GM12878 (cell line): Measurements from ENCODE around the gene NLGN2. TPM values are rescaled to one million over a fixed set of nuclear protein-coding genes. Genes with fewer than 3 reads are reported as not detected.

Experiments used
- CBX3 ChIP-seq: fragments of 200-600 bp; sonication (generic); IDR thresholded peaks from 2 replicates; pipeline ENCODE4 v1.6.1; 2016; ENCODE audit warnings: low read depth, borderline replicate concordance
- CTCF ChIP-seq, 3 experiments: IDR thresholded peaks in 2 of 3; conservative IDR thresholded peaks in 1 of 3; 2 replicates each; pipeline ENCODE4 v1.5.1; 2011; ENCODE audit warnings: low read depth in 3 of 3, low read length in 3 of 3, mild to moderate bottlenecking in 3 of 3, control low read depth in 2 of 3, moderate library complexity in 2 of 3, inconsistent platforms in 1 of 3, mixed read lengths in 1 of 3; ENCODE audit not compliant: control insufficient read depth in 2 of 3, insufficient read depth in 1 of 3; ENCODE audit errors: extremely low read depth in 1 of 3
- E2F8 ChIP-seq: fragments of 450-650 bp; IDR thresholded peaks from 2 replicates; pipeline ENCODE4 v1.6.1; 2018; ENCODE audit warnings: mild to moderate bottlenecking, low read depth, moderate library complexity; ENCODE audit not compliant: partially characterized antibody
- EED ChIP-seq: sonication (generic); IDR thresholded peaks from 2 replicates; pipeline ENCODE4 v1.6.1; 2016; ENCODE audit warnings: antibody characterized with exemption, low read depth
- IRF4 ChIP-seq: IDR thresholded peaks from 2 replicates; pipeline ENCODE4 v1.6.1; 2011; ENCODE audit warnings: low read depth, low read length
- KLF5 ChIP-seq: fragments of 450-650 bp; IDR thresholded peaks from 2 replicates; pipeline ENCODE4 v1.6.1; 2014; ENCODE audit warnings: mild to moderate bottlenecking; ENCODE audit not compliant: partially characterized antibody
- POLR2AphosphoS5 ChIP-seq: IDR thresholded peaks from 2 replicates; pipeline ENCODE4 v1.6.1; 2011; ENCODE audit warnings: mild to moderate bottlenecking, low read length, inconsistent platforms
- SMC3 ChIP-seq: IDR thresholded peaks from 2 replicates; pipeline ENCODE4 v1.6.1; 2011; ENCODE audit warnings: low read length, improper control_type of control experiment, borderline replicate concordance
- TAF1 ChIP-seq: IDR thresholded peaks from 2 replicates; pipeline ENCODE4 v1.6.1; 2011; ENCODE audit warnings: mild to moderate bottlenecking, low read depth, low read length, borderline replicate concordance
- TCF12 ChIP-seq: IDR thresholded peaks from 2 replicates; pipeline ENCODE4 v1.6.1; 2011; ENCODE audit warnings: low read depth, mild to moderate bottlenecking, low read length
- WRNIP1 ChIP-seq: IDR thresholded peaks from 2 replicates; pipeline ENCODE4 v1.6.1; 2011; ENCODE audit warnings: low read depth, low read length, improper control_type of control experiment, borderline replicate concordance
- YBX1 ChIP-seq: fragments of 450-650 bp; IDR thresholded peaks from 2 replicates; pipeline ENCODE4 v1.6.1; 2016; ENCODE audit warnings: antibody characterized with exemption
- YY1 ChIP-seq: IDR thresholded peaks from 2 replicates; pipeline ENCODE4 v1.6.1; 2011; ENCODE audit warnings: low read depth, mild to moderate bottlenecking, low read length
- ZBED1 ChIP-seq: IDR thresholded peaks from 2 replicates; pipeline ENCODE4 v1.6.1; 2016; ENCODE audit warnings: borderline replicate concordance
- ZNF217 ChIP-seq: fragments of 450-650 bp; IDR thresholded peaks from 2 replicates; pipeline ENCODE4 v1.6.1; 2017; ENCODE audit warnings: antibody characterized with exemption, mild to moderate bottlenecking
- polyA plus RNA-seq, 11 experiments: library from polyadenylated mRNA; depleted of rRNA in 4 of 11; unstranded in 6 of 11; stranded (reverse) in 5 of 11; fragments of >200 nt; fragmentation: Nextera tagmentation in 4 of 11; fragmentation: Illumina TruSeq in 1 of 11; extraction: Ambion mirVana in 4 of 11; extraction: Trizol in 1 of 11; gene quantifications; 1 replicate in 1 of 11; 2 replicates in 10 of 11; pipeline versions ENCODE4 v1.2.1 to v1.2.3, GENCODE V29; 2011 to 2016; ENCODE audit warnings: inconsistent platforms in 2 of 11, missing spikeins in 2 of 11, low read depth in 1 of 11
- total RNA-seq, 4 experiments: library from RNA; depleted of rRNA in 3 of 4; stranded (reverse); fragments of >200 nt in 3 of 4; fragmentation: Illumina TruSeq in 1 of 4; extraction: Trizol in 1 of 4; gene quantifications; 2 replicates each; pipeline versions ENCODE4 v1.2.1 to v1.2.3, GENCODE V29; 2013 to 2021
- TF ChIP-seq, protein P1 (sequence below): fragments of 150-350 bp; IDR thresholded peaks from 2 replicates; pipeline ENCODE4 v1.6.1; 2014; ENCODE audit warnings: mild to moderate bottlenecking, low read depth, low read length
- TF ChIP-seq, protein P2 (sequence below): fragments of 450-650 bp; IDR thresholded peaks from 2 replicates; pipeline ENCODE4 v1.6.1; 2017; ENCODE audit warnings: antibody characterized with exemption, mild to moderate bottlenecking, moderate library complexity
- TF ChIP-seq, protein P3 (sequence below): IDR thresholded peaks from 2 replicates; pipeline ENCODE4 v1.6.1; 2012; ENCODE audit warnings: low read depth, low read length, improper control_type of control experiment

NLGN2 gene
- total and polyA plus RNA-seq, 10 of the 15 experiments (the other 5 are each of a cell fraction or from before 2014, with no cell fraction given): 0.02 to 0.87 (median 0.11) TPM; not detected in 2

DNA sequence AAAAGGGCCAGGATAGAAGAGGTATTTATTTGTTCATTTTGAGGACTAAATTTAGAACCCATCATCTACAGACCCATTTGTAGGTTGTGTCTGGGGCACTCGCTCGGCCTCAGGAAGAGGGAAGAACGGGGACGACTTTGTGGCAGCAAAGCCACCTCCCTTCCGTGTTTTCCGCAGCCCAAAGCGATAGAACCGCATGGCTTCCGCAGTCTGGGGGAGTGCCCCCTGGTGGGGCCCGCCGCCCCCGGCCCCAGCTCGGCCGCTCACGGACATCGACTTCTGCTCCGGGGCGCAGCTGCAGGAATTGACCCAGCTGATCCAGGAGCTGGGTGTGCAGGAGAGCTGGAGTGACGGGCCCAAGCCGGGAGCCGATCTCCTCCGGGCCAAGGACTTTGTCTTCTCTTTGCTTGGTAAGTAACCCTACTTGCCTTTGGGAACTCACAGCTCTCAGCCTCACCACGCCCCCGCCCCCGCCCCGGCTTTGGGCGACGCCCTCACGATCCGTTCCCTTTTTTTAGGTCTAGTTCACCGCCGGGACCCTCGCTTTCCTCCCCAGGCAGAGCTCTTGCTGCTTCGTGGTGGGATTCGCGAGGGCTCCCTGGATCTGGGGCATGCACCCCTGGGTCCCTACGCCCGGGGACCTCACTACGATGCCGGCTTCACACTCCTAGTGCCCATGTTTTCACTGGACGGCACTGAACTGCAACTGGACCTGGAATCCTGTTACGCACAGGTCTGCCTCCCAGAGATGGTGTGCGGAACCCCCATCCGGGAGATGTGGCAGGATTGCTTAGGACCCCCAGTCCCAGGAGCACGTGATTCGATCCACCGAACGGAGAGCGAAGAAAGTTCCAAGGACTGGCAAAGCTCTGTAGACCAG lies 28.3 kb downstream of the NLGN2 start (continued):
- TF ChIP-seq CTCF (IDR thresholded peaks at IDR 0.05 in 2 of 3, conservative IDR thresholded peaks at IDR 0.05 in 1 of 3; ENCODE audit: control insufficient read depth in 2 of 3, extremely low read depth in 1 of 3, insufficient read depth in 1 of 3, low read depth in 3 of 3, low read length in 3 of 3) (peak; percentile 20 to 37 (median 34); a peak in 2 of 6 replicates), YBX1 (no peak), E2F8 (no peak), CBX3 (no peak), EED (0 out of 2 replicates have a peak, but pooled peaks have one; percentile 19), WRNIP1 (no peak), POLR2AphosphoS5 (peak; percentile 39; the same call in 1 of the 2 replicates), IRF4 (no peak), TAF1 (0 out of 2 replicates have a peak, but pooled peaks have one; percentile 15), ZNF217 (no peak), YY1 (peak; percentile 16; the same call in 1 of the 2 replicates), SMC3 (peak; percentile 23; the same call in 1 of the 2 replicates), ZBED1 (0 out of 2 replicates have a peak, but pooled peaks have one; percentile 17), TCF12 (no peak; the same call in 1 of the 2 replicates), KLF5 (peak; percentile 14)
- TF ChIP-seq, protein P1, sequence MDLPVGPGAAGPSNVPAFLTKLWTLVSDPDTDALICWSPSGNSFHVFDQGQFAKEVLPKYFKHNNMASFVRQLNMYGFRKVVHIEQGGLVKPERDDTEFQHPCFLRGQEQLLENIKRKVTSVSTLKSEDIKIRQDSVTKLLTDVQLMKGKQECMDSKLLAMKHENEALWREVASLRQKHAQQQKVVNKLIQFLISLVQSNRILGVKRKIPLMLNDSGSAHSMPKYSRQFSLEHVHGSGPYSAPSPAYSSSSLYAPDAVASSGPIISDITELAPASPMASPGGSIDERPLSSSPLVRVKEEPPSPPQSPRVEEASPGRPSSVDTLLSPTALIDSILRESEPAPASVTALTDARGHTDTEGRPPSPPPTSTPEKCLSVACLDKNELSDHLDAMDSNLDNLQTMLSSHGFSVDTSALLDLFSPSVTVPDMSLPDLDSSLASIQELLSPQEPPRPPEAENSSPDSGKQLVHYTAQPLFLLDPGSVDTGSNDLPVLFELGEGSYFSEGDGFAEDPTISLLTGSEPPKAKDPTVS: no peak
- TF ChIP-seq, protein P2, sequence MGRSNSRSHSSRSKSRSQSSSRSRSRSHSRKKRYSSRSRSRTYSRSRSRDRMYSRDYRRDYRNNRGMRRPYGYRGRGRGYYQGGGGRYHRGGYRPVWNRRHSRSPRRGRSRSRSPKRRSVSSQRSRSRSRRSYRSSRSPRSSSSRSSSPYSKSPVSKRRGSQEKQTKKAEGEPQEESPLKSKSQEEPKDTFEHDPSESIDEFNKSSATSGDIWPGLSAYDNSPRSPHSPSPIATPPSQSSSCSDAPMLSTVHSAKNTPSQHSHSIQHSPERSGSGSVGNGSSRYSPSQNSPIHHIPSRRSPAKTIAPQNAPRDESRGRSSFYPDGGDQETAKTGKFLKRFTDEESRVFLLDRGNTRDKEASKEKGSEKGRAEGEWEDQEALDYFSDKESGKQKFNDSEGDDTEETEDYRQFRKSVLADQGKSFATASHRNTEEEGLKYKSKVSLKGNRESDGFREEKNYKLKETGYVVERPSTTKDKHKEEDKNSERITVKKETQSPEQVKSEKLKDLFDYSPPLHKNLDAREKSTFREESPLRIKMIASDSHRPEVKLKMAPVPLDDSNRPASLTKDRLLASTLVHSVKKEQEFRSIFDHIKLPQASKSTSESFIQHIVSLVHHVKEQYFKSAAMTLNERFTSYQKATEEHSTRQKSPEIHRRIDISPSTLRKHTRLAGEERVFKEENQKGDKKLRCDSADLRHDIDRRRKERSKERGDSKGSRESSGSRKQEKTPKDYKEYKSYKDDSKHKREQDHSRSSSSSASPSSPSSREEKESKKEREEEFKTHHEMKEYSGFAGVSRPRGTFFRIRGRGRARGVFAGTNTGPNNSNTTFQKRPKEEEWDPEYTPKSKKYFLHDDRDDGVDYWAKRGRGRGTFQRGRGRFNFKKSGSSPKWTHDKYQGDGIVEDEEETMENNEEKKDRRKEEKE: no peak
- TF ChIP-seq, protein P3, sequence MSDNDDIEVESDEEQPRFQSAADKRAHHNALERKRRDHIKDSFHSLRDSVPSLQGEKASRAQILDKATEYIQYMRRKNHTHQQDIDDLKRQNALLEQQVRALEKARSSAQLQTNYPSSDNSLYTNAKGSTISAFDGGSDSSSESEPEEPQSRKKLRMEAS: no peak; the same call in 1 of the 2 replicates
